Measurements from ENCODE around the gene ZBTB8A. TPM values are rescaled to one million over a fixed set of nuclear protein-coding genes. Genes with fewer than 3 reads are reported as not detected.

Gene ZBTB8A
- total RNA-seq, 1 donor = 10.8 TPM

DNA sequence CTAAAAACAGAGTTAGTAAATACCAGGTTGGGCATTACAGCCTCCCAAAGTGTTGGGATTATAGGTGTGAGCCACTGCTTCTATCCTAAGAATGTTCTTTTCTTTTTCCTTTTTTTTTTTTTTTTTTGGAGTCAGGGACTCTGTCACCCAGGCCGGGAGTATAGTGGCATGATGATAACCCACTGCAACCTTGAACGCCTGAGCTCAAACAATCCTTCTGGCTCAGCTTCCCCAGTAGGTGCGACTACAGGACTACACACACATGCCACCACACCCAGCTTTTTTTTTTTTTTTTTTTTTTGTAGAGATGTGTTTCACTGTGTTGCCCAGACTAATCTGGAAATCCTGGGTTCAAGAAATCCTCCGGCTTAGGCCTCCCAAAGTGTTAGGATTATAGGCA lies 105.2 kb downstream of the ZBTB8A start:
- no peak overlapping the region for H3K4me3 ChIP-seq (ENCODE audit: low read depth, low read length)
- DNase-seq (ENCODE audit: low read depth) = no peak
- no peak for TF ChIP-seq CTCF (IDR thresholded peaks at IDR 0.05; ENCODE audit: insufficient read depth, low read length)

DNA sequence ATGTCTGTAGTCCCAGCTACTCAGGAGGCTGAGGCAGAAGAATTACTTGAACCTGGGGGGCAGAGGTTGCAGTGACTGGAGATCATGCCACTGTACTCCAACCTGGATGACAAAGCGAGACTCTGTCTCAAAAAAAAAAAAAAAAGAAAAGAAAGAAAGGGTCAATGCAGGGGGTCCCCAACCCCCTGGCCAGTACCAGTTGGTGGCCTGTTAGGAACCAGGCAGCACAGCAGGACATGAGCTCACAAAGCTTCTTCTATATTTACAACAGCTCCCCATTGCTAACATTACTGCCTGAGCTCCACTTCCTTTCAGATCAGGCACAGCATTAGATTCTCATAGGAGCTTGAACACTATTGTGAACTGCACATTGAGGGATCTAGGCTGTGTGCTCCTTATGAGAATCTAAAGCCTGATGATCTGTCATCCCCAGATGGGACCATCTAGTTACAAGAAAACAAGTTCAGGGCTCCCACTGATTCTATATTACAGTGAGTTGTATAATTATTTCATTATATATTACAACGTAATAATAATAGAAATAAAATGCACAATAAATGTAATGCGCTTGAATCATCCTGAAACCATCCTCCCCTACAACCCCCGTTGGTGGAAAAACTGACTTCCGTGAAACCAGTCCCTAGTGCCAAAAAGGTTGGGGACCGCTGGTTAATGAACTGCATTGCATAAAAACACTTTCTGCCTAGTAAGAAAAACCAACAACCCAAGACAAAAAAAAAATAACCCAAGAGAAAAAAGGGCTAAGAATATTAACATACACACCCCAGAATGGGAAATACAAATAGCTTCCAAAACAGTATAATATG lies 108.3 kb downstream of the ZBTB8A start:
- no peak for TF ChIP-seq CTCF (IDR thresholded peaks at IDR 0.05; ENCODE audit: insufficient read depth, low read length)
- no peak for DNase-seq (ENCODE audit: low read depth)
- H3K4me3 ChIP-seq (ENCODE audit: low read depth, low read length) = no peak overlapping the region

DNA sequence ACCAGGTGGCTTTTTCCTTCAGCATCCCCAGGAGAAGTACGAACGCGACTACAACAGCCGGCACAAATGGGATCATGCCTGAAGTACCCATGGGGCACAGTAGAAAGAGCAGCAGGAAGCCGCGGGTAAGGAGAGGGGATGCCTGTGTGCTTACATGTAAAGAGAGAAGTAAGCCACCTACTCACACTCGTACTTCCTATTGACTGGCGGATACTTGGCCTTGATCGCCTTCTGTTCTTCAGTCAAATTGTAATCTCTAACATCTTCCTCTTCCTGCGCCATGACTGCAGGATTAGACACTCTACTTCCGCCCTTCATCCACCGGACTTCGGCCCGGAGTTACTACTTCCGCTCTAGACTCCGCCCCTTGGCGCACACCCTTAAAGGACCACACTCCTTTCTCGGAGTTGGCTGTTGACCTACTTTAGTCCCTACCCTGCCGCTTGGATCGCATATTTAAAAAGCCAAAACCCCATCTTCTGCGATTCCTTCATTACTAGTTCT lies 111.1 kb downstream of the ZBTB8A start, which contains the start of gene ZBTB8OS:
ZBTB8OS (minus strand) TSS at position 303 of the 504 bp plus-strand sequence; CDS start at position 282, 21 bp downstream.
- peak; percentile 94 for DNase-seq (ENCODE audit: low read depth)
- H3K4me3 ChIP-seq (ENCODE audit: low read depth, low read length) = peak within 1 kb of the TSS; percentile 82
- no peak for TF ChIP-seq CTCF (IDR thresholded peaks at IDR 0.05; ENCODE audit: insufficient read depth, low read length)

DNA sequence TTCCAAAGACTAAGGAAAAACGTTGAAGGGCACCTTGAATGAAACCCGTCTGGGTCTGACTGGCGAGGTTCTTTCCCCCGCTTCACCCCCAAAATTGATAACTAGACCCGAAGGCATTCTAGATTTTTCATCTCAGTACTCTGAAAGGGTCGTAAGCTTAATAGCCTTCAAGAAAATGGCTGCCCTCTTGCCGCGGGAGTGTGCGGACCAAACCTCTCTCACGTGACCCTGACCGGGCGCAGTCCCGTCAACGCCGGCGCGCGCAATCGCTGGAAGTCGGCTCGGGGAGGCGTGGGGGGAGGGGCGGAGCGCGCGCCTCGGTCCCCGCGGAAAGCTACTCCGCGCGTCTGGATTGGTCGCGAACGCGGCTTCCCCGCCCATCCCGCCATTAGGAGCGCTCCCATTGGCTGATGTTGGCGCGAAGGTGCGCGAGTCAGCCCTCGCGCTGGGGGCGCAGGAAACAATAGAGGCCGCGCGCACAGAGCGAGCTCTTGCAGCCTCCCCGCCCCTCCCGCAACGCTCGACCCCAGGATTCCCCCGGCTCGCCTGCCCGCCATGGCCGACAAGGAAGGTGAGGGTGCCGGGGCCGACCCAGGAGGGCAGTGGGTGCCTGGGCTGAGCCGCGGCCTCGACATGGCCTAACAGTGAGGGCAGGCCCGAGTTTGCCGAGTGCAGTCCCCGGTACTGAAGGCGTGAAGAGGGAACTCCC lies 111.7 kb downstream of the ZBTB8A start, which contains the start of gene RBBP4:
RBBP4 (plus strand) TSS at position 457 of the 709 bp plus-strand sequence; CDS start at position 556, 99 bp downstream.
- peak; percentile 96 for DNase-seq (ENCODE audit: low read depth)
- no peak for TF ChIP-seq CTCF (IDR thresholded peaks at IDR 0.05; ENCODE audit: insufficient read depth, low read length)

DNA sequence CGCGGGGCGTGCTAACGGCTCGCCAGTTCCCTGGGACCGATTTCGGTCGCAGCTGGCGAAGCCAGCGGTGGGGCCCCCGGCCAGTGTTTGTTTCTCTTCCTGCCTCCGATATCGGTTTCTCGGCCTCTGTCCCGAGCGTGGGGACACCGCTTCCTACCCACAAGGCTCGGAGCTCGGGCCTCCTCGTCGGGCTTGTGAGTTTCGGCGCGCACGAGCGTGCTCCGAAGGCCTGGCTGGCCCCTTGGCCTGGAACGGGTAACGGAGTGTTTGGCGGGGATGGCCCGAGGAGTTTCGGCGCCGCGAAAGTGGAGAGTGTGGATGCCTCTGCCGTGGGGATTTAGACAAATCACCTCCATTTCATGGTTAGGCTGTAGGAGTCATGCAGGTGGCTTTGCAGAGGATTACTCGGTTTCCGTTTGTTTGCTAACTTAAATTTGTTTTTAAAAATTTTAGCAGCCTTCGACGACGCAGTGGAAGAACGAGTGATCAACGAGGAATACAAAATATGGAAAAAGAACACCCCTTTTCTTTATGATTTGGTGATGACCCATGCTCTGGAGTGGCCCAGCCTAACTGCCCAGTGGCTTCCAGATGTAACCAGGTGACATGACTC lies 112.3 kb downstream of the ZBTB8A start:
- peak overlapping the region; percentile 81 for H3K4me3 ChIP-seq (ENCODE audit: low read depth, low read length)
- TF ChIP-seq CTCF (IDR thresholded peaks at IDR 0.05; ENCODE audit: insufficient read depth, low read length) = no peak
- no peak for DNase-seq (ENCODE audit: low read depth)

More for the DNA sequence above, 111.7 kb downstream of the ZBTB8A start, which contains the start of gene RBBP4:
- H3K4me3 ChIP-seq (ENCODE audit: low read depth, low read length) = peak within 1 kb of the TSS; percentile 82

DNA sequence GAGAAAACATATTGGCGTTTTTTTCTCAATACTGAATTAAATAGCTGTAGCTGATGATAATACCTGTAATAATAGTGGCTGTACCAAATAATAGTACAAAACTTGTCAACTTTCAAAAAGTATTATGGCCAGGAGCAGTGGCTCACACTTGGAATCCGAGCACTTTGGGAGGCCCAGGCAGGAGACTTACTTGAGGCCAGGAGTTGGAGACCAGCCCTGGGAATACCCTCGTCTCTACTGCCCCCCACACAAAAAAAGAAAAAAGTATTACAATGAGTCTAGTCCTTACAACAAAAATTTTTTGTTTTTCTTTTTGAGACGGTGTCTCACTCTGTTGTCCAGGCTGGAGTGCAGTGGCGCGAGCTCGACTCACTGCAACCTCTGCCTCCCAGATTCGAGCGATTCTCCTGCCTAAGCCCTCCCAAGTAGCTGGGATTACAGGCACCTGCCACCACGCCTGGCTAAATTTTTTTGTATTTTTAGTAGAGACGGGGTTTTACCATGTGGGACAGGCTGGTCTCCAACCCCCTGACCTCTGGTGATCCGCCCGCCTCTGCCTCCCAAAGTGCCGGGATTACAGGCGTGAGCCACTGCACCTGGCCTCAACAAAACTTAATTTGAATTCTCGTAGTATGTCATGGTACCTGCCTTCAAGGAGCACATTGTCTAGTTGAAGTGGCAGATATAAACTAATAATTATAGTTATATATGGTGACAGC lies 113.2 kb downstream of the ZBTB8A start:
- no peak for TF ChIP-seq CTCF (IDR thresholded peaks at IDR 0.05; ENCODE audit: insufficient read depth, low read length)
- peak overlapping the region; percentile 81 for H3K4me3 ChIP-seq (ENCODE audit: low read depth, low read length)
- no peak for DNase-seq (ENCODE audit: low read depth)

All from fibroblast of the aortic adventitia (primary cell).